ENCODE measurements around the gene GGPS1.

DNA sequence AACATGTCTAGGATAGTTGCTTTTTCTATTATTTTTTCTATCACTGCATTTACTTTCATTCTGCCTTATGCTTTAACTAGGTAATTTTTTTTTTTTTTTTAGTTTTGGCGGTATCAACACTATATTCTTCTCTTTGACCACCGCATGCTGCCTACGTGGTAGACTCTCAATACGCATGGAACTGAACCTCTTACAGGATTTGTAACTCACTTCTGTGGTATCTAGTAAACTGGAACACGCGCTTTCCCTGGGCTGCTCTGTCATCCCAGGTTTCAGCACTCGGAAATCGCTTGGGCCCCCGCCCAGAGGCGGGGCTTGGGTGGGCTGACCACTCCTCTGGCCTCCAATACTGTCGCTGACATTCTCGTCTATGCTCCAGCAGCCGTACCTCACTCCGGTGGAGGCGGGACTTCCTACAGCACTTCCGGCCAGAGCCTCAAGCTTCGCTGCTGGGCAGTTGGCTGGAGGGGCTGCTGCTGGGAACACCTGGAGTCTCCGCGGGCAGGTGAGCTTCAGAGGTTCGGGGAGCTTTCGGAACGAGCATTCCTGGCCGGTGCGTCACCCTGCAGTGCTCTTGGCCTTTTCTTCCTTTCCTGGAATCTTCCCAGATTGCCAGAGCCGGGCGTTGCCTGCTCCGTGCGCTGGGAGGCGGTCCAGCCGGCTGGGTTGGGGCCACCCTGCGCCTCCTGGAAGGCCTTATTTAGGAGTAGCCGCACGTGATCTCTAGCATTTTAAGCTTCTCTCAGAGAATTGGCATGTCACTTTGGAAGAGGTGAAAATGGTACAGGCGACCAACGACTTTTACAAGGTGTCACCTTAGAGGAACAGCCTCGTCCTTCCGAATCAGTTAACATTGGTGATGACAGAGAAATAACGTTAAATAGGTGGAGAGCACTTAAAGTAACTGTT lies 38.9 kb downstream of the GGPS1 start, which contains the start of gene TBCE:
- no peak for TF ChIP-seq ZNF274 (IDR thresholded peaks at IDR 0.05; ENCODE audit: low read depth, low read length)
- no peak for TF ChIP-seq YY1 (IDR thresholded peaks at IDR 0.05; ENCODE audit: insufficient read depth, insufficient read length)
- TF ChIP-seq SUZ12 (IDR thresholded peaks at IDR 0.05; ENCODE audit: extremely low read depth, insufficient read depth, insufficient read length) = no peak
